Iris pigment epithelial cell (primary cell): ENCODE data around the gene RAB33B.
"Not testable (repeated sequence)": the region's sequence is repeated elsewhere in the genome, so short reads cannot be mapped to it uniquely, and the experiment has no call there.

Experiments
- DNase-seq: peaks from one replicate; pipeline ENCODE4 v3.0.0-alpha.2; 2011; ENCODE audit warnings: low read depth

RAB33B gene

DNA sequence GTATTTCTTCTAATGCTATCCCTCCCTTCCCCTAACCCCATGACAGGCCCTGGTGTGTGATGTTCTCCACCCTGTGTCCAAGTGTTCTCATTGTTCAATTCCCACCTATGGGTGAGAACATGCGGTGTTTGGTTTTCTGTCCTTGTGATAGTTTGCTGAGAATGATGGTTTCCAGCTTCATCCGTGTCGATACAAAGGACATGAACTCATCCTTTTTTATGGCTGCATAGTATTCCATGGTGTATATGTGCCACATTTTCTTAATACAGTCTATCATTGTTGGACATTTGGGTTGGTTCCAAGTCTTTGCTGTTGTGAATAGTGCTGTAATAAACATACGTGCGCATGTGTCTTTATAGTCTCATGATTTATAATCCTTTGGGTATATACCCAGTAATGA lies 10.6 kb downstream of the RAB33B start:
- DNase-seq, result not testable (repeated sequence)

DNA sequence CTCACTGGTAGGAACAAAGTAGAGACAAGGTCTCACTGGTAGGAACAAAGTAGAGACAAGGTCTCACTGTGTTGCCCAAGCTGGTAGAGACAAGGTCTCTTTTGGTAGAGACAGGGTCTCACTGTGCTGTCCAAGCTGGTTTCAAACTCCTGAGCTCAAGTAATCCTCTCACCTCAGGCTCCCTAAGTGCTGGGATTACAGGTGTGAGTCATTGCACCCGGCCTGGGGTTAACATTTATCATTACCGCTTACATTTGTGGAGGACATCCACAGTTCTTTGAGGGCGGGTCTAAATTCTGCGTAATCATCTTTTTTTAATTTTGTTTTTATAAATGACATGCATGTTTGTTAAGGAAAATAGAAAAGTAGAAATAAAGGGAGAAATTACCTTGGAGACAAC lies 12.0 kb downstream of the RAB33B start:
- peak; percentile 18 for DNase-seq

DNA sequence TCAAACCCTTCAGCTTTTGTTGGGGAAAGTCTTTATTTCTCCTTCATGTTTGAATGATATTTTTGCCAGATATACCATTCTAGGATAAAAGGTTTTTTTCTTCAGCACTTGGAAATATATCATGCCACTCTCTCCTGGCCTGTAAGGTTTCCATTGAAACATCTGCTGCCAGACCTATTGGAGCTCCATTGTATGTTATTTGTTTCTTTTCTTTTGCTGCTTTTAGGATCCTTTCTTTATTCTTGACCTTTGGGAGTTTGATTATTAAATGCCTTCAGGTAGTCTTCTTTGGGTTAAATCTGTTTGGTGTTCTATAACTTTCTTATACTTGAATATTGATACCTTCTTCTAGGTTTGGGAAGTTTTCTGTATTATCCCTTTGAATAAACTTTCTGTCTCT lies 14.8 kb downstream of the RAB33B start:
- DNase-seq, result not testable (repeated sequence)

DNA sequence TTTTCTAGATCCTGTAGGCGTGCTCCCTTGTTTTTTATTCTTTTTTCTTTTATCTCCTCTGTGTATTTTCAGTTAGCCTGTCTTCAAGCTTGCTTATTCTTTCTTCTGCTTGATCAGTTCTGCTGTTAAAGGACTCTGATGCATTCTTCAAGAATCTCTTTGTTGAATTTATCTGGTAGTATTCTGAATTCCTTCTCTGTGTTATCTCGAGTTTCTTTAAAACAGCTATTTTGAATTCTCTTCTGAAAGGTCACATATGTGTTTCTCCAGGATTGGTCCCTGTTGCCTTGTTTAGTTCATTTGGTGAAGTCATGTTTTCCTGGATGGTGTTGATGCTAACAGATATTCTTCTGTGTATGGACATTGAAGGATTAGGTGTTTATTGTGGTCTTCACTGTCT lies 15.3 kb downstream of the RAB33B start:
- peak; percentile 49 for DNase-seq

DNA sequence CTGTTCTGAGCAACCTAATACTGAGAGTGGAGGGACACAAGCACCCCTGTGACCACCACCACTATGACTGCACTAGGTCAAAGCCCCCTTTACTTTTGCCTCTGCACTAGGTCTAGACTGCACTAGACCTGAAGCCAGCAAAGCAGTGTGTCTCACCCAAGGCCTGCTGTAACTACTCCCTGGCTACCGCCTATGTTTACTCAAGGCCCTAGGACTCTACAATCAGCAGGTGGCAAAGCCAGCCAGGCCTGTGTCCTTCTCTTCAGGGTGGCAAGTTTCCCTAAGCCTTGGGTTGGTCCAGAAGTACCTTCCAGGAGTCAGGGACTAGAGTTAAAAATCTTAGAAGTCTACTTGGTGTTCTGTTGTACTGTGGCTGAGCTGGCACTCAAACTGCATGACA lies 15.9 kb downstream of the RAB33B start:
- DNase-seq, result no peak

DNA sequence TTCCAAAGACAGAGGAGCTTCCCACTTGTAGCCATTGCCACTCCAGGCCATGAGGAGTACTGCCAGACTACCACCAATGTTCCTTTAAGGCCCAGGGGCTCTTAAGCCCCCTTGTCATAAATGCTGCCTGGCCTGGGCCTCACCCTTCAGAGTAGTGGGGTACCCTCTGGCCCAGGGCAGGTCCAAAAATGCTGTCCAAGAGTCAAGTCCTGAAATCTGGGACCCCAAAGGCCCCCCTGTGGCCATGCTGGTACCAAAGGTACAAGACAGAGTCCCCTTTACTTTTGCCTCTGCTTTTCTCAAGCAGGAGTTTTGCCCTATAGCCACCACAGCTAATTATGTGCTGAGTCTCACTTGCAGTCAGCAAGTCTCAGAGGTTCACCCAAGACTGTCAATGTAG lies 16.4 kb downstream of the RAB33B start:
- DNase-seq, result no peak

DNA sequence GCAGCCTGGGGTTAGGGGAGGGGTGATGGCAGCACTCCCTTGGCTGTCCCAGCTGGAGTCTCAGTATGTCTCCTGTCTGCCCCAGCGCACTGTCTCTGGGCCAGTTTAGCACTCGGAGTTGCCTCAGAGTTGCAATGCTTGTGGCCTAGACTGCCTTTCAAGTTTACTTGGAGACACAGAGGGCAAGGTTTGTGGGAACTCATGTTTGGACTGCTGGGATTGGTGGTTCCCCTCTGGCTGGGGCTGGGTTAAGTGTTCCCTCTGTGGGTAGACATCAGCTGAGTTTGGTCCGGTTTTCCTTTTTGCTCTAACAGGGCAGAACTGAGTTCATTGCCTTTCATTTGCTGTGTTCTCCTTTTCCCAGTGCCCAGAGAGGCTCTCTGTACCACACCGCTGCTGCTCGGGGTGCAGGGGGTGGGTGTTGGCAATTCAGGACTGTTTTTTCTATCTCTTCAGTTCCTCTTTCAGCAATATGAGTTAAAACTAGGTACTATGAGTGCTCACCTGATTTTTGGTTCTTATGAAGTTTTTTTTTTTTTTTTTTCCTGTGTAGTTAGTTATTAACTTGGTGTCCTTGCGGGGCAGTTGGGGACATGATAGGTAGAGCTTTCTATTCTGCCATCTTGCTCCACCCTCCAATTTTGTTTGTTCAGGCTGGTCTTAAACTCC lies 17.2 kb downstream of the RAB33B start:
- no peak for DNase-seq

DNA sequence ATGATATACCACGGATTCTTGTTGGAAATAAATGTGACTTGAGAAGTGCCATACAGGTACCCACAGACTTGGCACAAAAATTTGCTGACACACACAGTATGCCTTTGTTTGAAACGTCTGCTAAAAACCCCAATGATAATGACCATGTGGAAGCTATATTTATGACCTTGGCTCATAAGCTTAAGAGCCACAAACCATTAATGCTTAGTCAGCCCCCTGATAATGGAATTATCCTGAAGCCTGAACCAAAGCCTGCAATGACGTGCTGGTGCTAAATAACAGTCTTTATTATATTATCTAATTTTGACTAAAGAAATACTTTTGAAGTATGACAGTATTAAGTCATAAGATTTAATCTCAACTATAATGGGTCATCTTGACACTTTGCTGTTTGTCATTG lies 18.9 kb downstream of the RAB33B start:
- no peak for DNase-seq

DNA sequence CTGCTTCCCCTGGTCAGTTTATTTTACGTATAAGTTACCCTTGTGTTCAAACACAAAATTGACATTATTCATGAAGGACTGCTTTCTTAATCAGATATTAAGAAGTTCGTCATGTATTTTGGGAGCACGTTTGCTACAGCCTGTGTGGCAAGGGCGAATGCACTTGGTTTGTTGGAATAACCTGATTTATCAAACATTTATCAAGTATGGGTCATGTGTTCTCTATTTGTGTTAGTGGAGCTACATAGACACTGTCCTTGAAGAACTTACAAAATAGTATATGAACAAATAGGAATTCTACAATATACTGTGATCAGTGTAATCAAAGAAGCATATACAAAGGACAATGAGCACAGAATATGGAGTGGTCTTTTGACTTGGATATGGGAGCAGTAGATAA lies 22.4 kb downstream of the RAB33B start:
- no peak for DNase-seq

DNA sequence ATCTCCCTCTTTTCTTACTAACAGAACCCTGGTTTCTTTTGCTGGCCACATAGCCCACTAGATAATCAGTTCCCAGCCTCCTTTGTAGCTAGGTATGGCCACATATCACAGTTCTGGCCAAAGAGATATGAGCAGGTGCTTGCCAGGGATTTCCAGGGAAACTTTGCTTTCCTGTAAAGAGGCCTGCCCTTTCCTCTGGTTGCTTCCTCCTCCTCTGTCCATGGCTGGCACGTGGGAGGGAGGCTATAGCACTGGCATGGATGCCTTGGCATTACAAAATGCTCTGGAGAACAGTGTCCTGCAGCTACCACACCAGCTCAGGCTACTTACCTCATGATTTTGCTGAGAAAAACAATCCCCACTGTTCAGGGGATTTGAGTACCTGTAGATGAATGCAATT lies 27.5 kb downstream of the RAB33B start:
- no peak for DNase-seq

DNA sequence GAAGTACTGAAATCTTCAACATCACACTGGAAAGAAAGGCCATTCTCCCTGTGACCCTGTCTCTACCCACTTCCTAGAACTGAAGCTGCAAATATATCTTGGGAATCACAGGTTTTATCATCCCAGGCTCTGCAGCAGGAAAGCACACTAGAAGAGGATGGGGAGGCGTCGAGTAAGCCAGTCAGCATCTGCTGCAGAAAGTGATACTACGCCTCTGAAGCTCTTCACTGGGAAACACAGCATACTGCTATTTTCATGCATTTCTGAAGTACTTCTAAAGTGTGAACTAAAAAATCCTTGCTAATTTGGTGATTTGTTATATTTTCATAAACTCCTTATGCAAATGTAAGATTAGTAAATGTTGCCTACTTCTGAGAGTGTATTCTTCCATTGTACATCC lies 29.1 kb downstream of the RAB33B start:
- no peak for DNase-seq

DNA sequence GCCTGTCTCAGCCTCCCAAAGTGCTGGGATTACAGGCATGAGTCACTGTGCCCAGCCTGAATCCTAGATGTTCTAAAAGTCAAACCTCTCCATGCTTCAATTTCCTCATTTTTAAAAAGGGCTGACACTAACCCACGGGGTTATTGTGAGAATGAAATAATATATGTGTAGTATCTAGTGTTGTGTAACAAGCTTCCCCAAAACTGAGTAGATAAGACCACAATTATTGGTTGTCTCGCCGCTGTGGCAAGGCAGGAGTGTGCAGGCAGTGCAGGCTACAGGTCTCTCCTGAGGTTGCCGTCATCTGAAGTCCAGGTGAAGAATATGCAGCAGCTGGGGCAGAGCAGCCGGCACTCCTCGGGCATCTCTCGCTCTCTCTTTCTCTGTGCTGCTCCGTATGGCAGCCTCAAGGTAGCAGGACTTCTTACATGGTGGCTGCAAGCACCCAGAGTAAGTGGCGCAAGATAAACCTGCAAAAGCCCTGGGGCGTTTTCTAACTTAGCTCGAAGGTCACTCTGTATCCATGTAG lies 30.9 kb downstream of the RAB33B start:
- no peak for DNase-seq

DNA sequence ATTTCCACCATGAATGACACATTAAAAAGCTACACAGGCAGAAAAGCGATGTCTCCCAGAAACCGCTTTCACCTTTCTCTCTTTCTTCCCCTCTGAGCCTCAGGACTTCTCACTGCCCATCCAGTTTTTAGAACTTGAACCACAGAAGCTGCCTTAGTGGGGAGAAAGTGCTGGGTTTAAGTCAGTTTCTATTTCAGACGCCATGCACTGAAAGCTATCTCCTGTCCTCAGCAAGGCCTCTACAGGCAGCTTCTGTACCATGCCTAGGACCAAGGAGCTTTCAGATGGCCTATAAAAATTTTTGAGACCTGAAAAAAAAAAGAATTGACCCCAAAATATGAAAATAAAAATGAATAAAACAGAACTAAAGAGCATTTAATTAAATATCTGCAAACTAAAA lies 34.5 kb downstream of the RAB33B start:
- DNase-seq, result no peak

DNA sequence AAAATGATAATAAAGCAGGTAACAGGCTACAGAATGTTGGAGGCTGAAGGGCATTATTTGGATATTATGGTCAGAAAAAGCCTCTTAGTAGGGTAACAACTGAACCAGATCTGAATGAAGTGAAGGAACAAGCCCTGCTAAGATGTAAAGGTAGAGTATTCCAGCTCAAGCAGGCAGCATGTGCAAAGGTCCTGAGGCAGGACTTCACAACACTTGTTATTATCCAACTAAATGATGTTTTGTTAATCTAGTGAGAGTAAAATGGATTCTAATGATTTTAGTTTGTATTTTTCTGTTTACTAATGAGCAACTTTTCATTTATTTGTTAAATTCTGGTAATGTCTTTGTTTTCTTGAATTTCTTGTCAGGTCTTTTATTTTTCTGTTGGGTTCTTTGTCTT lies 35.7 kb downstream of the RAB33B start:
- no peak for DNase-seq

DNA sequence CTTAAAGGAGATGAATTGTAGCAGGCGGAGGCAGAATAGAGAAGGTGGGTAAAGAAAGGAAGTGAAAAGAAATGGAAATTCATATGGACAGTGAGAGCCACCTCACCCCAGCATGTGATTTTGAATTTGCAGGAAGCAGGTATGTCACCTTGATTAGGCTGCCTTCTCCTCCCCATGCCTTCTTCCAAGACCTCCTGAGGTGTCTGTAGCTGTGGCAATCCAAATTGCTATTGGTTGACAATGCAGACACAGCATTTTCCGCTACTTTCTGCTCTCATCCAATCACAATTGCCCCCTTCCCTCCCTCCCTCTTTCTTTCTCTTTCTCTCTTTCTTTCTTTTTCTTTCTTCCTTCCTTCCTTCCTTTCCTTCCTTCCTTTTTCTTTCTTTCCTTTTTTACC lies 38.5 kb downstream of the RAB33B start:
- DNase-seq, result no peak

DNA sequence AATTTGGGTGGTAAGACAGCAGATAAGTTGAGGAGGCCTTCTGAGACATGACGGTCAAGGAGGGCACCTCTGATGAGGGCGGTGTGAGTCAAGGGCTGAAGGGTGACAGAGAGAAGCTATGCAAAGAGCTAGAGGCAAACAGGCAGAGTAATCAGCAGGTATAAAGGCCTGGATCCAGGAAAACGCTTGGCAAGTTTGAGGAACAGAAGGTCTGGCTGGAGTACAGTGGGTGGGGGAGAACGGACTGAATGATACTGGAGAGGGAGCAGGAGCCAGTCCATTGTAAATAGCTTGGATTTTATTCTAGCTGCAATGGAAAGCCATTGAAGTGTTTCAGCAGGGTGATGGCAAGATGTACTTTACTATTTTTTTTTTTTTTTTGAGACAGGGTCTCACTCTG lies 39.3 kb downstream of the RAB33B start:
- DNase-seq, result no peak

DNA sequence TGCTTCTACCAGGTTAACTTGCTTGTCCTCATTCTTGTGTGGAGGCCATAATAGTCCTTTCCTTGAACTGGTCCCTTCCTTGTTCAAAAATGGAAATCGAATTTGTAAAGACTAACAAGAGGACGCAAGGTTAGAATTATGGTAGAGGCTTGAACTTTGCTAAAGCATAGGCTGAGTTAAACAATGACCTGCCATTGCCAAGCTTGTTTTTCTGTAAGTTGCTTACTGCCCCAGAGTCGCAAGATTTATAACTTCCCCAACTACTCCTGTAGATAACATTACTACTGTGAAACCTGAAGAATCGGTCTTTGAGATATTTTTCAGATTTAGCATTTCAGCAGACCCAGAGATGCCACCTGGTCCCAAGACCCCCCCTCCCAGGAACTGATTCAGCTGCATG lies 45.3 kb downstream of the RAB33B start:
- no peak for DNase-seq

DNA sequence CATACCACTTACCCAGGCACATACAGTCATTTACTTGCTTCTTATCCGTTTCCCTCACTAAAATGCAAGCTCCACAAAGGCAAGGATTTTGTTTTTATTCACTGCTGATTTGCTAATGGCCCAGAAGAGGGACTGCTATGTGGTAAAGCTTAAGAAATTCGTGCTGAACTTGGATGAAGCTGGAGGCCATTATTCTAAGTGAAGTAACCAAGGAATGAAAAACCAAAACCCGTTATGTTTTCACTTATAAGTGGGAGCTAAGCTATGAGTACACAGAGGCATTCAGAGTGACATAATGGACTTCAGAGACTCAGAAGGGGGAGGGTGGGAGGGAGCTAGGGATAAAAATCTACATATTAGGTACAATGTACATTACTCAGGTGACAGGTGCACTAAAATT lies 47.2 kb downstream of the RAB33B start:
- no peak for DNase-seq

DNA sequence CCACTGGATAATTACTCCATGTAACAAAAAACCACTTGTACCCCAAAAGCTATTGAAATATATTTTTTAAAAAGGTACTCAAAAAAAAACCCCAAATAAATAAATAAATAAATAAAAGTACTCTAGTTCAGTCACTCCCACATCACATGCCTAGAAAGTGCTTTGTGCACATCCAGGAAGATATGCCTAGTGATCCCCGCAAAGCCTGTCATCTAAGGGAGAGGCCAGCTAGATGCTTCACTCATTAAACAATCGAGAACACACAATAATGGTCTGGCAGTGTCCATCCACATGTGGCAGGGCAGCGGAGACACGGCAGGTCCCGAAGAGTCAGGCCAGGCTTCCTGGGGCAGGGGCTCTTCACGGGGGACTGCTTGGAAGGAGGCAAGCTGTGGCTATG lies 47.6 kb downstream of the RAB33B start:
- DNase-seq, result no peak

DNA sequence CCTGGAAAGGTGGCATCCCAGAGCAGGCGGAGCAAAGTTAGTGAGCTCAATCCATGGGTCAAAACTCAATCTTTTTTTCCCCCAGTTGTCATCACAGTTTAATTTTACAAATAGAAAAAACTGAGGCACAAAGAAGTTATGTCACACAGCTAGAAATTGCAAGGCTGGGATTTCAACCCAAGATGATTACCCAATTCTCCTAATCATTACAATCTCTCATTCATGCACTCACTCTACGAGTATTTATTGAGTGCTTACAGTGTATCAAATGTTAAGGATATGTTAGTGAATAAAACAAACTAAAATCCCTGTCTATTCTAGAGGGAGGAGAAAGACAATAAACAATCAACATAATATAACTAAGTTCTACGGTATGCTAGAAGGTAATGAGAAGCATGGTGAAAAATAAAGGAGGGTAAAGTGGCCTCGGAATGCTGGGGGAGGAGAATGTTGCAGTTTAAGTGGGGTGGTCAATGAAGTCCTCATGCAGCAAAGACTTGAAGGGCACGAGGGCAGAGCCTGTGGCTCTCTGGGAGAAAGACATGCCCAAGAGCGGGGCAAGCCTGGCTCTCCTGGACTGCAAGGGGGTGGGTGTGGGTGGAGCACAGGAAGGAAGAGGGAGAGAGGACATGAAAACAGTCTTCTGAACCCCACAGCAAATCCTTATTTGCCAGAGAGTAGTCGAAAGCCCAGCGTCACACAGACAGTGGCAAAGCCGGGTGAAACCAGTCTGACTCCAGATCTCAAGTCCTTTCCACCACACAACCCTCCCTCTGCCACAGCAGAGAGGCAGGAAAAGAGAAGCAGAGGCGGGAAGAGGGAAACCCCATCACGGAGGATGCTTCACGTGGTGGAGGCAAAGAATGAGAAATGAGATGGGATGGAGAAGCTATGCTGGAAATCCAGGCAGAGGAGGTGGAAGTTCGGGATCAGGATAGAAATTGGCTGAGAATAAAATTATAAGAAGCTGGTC lies 48.3 kb downstream of the RAB33B start:
- no peak for DNase-seq

DNA sequence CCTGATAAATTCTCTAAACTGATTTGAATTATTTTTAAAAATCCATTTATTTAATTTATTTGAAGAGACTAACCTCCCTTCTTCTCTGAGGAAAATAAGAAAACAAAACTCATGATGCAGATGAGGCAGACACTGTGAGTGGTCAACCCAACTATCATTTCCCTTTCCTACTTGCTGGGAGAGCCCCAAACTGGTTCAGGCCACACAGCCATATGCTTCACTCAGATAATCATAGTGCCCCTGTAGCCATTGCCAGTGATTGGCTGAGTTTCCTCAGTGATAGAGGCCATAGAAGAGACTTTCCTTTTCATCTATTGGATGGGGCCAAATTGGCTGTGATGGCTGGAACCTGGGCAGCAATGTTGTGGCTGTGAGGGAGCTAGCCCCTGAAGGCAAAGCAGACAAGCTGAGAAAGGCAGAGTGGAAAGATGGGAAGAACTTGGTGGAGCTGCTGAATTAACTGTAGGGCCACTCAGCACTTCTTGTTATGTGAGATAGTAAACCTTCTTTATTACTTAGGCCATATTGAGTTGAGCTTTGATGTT lies 49.8 kb downstream of the RAB33B start:
- no peak for DNase-seq

DNA sequence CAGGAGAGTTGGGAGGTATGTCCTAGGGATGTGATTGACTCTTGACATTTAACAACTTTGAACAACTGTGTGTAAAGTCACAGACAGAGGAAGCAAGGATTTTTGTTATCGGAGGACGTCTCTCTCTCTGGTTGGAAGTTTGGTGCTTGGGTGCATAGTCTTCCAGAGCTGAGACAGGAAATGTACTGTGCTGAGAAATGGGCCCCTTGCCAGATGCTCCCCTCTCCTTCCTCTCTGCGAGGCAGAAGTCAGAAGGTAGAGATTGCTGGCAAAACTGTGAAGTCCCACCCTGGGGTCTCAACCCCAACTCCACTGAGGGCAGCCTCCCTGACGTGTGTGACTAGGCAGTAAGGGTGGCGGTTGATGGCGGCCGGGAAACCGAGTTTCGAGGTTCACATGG lies 52.9 kb downstream of the RAB33B start:
- no peak for DNase-seq
